Stomach (tissue), 4 donors: ENCODE results near the gene SLC37A4.

Experiments used
- EP300 ChIP-seq: sonication (generic); formaldehyde crosslinking; IDR thresholded peaks from one replicate; pipeline ENCODE4 v1.6.1; 2017; ENCODE audit warnings: antibody characterized with exemption
- POLR2A ChIP-seq, 4 donors: fragments of 450-650 bp; IDR thresholded peaks; one replicate each; pipeline ENCODE4 v1.6.1; 2016; ENCODE audit warnings: antibody characterized with exemption in 4 of 4, control low read depth in 2 of 4, mild to moderate bottlenecking in 1 of 4, moderate library complexity in 1 of 4
- POLR2AphosphoS5 ChIP-seq, 3 donors: sonication (generic); formaldehyde crosslinking; IDR thresholded peaks; one replicate each; pipeline ENCODE4 v1.6.1; 2016; ENCODE audit warnings: antibody characterized with exemption in 3 of 3
- TF ChIP-seq, protein P1 (sequence below), 7 experiments: fragments of 450-650 bp in 4 of 7; fragments of 200-600 bp in 3 of 7; sonication (generic) in 3 of 7; IDR thresholded peaks; one replicate each; pipeline ENCODE4 v1.5.1; 2016 to 2019; ENCODE audit warnings: antibody characterized with exemption in 7 of 7, control low read depth in 2 of 7, mild to moderate bottlenecking in 1 of 7

DNA sequence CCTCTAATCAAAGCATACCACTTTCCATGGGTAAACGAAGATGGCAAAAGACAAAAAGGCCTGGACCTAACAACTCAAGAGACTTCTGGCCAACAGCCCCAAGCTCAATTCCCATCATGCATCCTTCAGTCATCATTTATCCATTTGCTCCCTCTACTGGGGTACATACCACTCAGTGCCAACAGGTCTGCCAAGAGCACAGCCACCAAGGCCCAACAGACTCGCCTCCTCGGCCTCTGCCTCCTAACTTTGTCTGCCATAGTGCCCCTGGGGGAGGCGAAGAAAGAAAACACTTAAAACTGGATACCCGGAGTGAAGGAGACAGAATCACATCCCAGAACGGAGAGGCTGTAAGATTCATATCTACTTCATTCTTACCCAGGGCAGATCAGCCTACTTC is 25.2 kb upstream of the SLC37A4 start:
- TF ChIP-seq, protein P1, sequence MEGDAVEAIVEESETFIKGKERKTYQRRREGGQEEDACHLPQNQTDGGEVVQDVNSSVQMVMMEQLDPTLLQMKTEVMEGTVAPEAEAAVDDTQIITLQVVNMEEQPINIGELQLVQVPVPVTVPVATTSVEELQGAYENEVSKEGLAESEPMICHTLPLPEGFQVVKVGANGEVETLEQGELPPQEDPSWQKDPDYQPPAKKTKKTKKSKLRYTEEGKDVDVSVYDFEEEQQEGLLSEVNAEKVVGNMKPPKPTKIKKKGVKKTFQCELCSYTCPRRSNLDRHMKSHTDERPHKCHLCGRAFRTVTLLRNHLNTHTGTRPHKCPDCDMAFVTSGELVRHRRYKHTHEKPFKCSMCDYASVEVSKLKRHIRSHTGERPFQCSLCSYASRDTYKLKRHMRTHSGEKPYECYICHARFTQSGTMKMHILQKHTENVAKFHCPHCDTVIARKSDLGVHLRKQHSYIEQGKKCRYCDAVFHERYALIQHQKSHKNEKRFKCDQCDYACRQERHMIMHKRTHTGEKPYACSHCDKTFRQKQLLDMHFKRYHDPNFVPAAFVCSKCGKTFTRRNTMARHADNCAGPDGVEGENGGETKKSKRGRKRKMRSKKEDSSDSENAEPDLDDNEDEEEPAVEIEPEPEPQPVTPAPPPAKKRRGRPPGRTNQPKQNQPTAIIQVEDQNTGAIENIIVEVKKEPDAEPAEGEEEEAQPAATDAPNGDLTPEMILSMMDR (IDR thresholded peaks at IDR 0.05): no peak
- TF ChIP-seq EP300: no peak
- TF ChIP-seq POLR2AphosphoS5 (IDR thresholded peaks at IDR 0.05): no peak
- TF ChIP-seq POLR2A (IDR thresholded peaks at IDR 0.05): no peak
